Measurements from ENCODE around the gene CAMSAP2.

DNA sequence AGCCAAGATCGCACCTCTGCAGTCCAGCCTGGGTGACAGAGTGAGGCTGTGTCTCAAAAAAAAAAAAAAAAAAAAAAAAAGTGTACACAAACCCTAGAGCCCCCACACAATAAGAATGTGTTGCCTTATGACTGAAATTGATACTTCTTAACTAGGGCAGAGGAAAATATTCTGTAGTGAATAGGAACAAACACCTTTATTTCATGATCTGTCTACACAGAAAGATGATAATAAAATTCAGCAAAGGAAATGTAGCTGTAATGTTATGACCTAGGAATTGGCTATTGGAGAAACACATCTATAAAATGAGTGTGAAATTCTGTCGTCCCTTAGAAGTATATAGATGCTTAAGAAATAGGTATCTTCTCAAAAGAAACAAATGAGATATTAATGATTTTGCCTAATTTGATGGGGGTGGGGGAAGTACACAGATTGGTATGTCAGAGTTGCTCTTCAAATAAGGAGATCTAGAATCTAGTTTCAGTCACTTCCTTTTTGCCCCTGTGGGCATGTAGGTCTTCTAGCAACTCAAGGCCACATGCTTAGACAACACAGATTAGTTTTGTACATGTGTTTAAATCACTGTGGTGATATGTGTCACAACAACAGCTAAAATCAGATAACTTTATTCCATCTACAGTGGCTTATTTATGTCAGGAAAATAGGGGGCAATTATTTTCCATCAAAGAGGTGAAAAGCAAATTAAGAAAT, 123.4 kb downstream of the CAMSAP2 start:
- TF ChIP-seq, protein P1, sequence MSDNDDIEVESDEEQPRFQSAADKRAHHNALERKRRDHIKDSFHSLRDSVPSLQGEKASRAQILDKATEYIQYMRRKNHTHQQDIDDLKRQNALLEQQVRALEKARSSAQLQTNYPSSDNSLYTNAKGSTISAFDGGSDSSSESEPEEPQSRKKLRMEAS (IDR thresholded peaks at IDR 0.05; ENCODE audit: low read depth, low read length), result peak; percentile 75
- TF ChIP-seq, protein P2, sequence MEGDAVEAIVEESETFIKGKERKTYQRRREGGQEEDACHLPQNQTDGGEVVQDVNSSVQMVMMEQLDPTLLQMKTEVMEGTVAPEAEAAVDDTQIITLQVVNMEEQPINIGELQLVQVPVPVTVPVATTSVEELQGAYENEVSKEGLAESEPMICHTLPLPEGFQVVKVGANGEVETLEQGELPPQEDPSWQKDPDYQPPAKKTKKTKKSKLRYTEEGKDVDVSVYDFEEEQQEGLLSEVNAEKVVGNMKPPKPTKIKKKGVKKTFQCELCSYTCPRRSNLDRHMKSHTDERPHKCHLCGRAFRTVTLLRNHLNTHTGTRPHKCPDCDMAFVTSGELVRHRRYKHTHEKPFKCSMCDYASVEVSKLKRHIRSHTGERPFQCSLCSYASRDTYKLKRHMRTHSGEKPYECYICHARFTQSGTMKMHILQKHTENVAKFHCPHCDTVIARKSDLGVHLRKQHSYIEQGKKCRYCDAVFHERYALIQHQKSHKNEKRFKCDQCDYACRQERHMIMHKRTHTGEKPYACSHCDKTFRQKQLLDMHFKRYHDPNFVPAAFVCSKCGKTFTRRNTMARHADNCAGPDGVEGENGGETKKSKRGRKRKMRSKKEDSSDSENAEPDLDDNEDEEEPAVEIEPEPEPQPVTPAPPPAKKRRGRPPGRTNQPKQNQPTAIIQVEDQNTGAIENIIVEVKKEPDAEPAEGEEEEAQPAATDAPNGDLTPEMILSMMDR (IDR thresholded peaks at IDR 0.05; ENCODE audit: low read depth, low read length), result no peak
- TF ChIP-seq POLR2A (IDR thresholded peaks at IDR 0.05; ENCODE audit: extremely low read depth, insufficient read length) (no peak), MYC (IDR thresholded peaks at IDR 0.05; ENCODE audit: low read depth, low read length) (peak; percentile 40; the same call in 1 of the 2 replicates)
